ENCODE results near the gene DPH6. TPM values are rescaled to one million over a fixed set of nuclear protein-coding genes. Genes with fewer than 3 reads are reported as not detected.

DPH6 gene
- total and polyA plus RNA-seq, 4 donors: 3.4 to 14.3 (median 10.4) TPM

GRCh38 chr15:35439291-35439690 lies 106.7 kb downstream of the DPH6 start (continued):
- TF ChIP-seq, protein P1, sequence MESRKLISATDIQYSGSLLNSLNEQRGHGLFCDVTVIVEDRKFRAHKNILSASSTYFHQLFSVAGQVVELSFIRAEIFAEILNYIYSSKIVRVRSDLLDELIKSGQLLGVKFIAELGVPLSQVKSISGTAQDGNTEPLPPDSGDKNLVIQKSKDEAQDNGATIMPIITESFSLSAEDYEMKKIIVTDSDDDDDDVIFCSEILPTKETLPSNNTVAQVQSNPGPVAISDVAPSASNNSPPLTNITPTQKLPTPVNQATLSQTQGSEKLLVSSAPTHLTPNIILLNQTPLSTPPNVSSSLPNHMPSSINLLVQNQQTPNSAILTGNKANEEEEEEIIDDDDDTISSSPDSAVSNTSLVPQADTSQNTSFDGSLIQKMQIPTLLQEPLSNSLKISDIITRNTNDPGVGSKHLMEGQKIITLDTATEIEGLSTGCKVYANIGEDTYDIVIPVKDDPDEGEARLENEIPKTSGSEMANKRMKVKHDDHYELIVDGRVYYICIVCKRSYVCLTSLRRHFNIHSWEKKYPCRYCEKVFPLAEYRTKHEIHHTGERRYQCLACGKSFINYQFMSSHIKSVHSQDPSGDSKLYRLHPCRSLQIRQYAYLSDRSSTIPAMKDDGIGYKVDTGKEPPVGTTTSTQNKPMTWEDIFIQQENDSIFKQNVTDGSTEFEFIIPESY (IDR thresholded peaks at IDR 0.05): no peak
- no peak for TF ChIP-seq HNF4G (IDR thresholded peaks at IDR 0.05)
- no peak for TF ChIP-seq ATF3 (IDR thresholded peaks at IDR 0.05)
- TF ChIP-seq FOXA1 (IDR thresholded peaks at IDR 0.05): no peak

- H3K4me1 ChIP-seq (ENCODE audit: control insufficient read depth in 4 of 4, insufficient read depth in 4 of 4, low read length in 3 of 4): no peaks in the 10 kb centered on the region
- H3K27me3 ChIP-seq (ENCODE audit: control insufficient read depth in 4 of 4, insufficient read depth in 4 of 4, low read length in 3 of 4): no peaks in the 10 kb centered on the region
- WGBS: 99% methylated on average over 5 of the region's 5 CpGs
- TF ChIP-seq RXRA (IDR thresholded peaks at IDR 0.05) (no peak), RAD21 (IDR thresholded peaks at IDR 0.05) (peak in 1 of 2 donors; percentile 17)
- no peak overlapping the region for H3K27ac ChIP-seq (ENCODE audit: low read depth in 1 of 2, low read length in 2 of 2)
- no peak overlapping the region for H3K4me3 ChIP-seq (ENCODE audit: low read depth in 1 of 3, low read length in 3 of 3)
- H3K36me3 ChIP-seq (ENCODE audit: control insufficient read depth in 4 of 4, insufficient read depth in 3 of 4, low read depth in 1 of 4, low read length in 3 of 4): no peaks in the 10 kb centered on the region
- no peak for DNase-seq (ENCODE audit: low spot score)
- H3K9ac ChIP-seq (ENCODE audit: low read depth in 1 of 2, low read length in 2 of 2): no peak overlapping the region
- H3K9me3 ChIP-seq (ENCODE audit: control insufficient read depth in 4 of 4, low read length in 3 of 4): peaks cover 0 to 4% (median 4%) of the 10 kb centered on the region in 4 donors
Measured at GRCh38 chr15:35437157-35437556, 108.8 kb downstream of the DPH6 start.

GRCh38 chr15:35436422-35436821 lies 109.5 kb downstream of the DPH6 start:
- H3K27ac ChIP-seq (ENCODE audit: low read depth in 1 of 2, low read length in 2 of 2): no peak overlapping the region
- over 99% methylated on average over 4 of the region's 4 CpGs for WGBS
- DNase-seq (ENCODE audit: low spot score): no peak

GRCh38 chr15:35431281-35431680 lies 114.7 kb downstream of the DPH6 start:
- H3K9ac ChIP-seq (ENCODE audit: low read depth in 1 of 2, low read length in 2 of 2): no peak overlapping the region
- WGBS: 96% methylated on average over 1 of the region's 1 CpG
- H3K36me3 ChIP-seq (ENCODE audit: control insufficient read depth in 4 of 4, insufficient read depth in 3 of 4, low read depth in 1 of 4, low read length in 3 of 4): no peaks in the 10 kb centered on the region
- DNase-seq (ENCODE audit: low spot score): no peak
- no peak overlapping the region for H3K4me3 ChIP-seq (ENCODE audit: low read depth in 1 of 3, low read length in 3 of 3)
- TF ChIP-seq RAD21 (IDR thresholded peaks at IDR 0.05): no peak
- TF ChIP-seq SP1 (IDR thresholded peaks at IDR 0.05): no peak
- no peak for TF ChIP-seq HNF4A (conservative IDR thresholded peaks at IDR 0.05)
- TF ChIP-seq FOXA1 (IDR thresholded peaks at IDR 0.05): no peak
- TF ChIP-seq NR2F2 (IDR thresholded peaks at IDR 0.05): no peak
- TF ChIP-seq REST (IDR thresholded peaks at IDR 0.05): no peak
- TF ChIP-seq TAF1 (conservative IDR thresholded peaks at IDR 0.05): no peak
- TF ChIP-seq HNF4G (IDR thresholded peaks at IDR 0.05): no peak
- no peak for TF ChIP-seq ATF3 (IDR thresholded peaks at IDR 0.05)
- no peak for TF ChIP-seq FOXA2 (IDR thresholded peaks at IDR 0.05)
- no peak for TF ChIP-seq MAX (IDR thresholded peaks at IDR 0.05)
- no peak for TF ChIP-seq GABPA (IDR thresholded peaks at IDR 0.05 in 1 of 2, conservative IDR thresholded peaks at IDR 0.05 in 1 of 2)
- no peak overlapping the region for H3K27ac ChIP-seq (ENCODE audit: low read depth in 1 of 2, low read length in 2 of 2)
- H3K27me3 ChIP-seq (ENCODE audit: control insufficient read depth in 4 of 4, insufficient read depth in 4 of 4, low read length in 3 of 4): no peaks in the 10 kb centered on the region
- H3K4me1 ChIP-seq (ENCODE audit: control insufficient read depth in 4 of 4, insufficient read depth in 4 of 4, low read length in 3 of 4): no peaks in the 10 kb centered on the region
- H3K9me3 ChIP-seq (ENCODE audit: control insufficient read depth in 4 of 4, low read length in 3 of 4): peaks cover 0 to 4% (median 4%) of the 10 kb centered on the region in 4 donors

More at GRCh38 chr15:35436422-35436821, 109.5 kb downstream of the DPH6 start:
- no peak for TF ChIP-seq RAD21 (IDR thresholded peaks at IDR 0.05)
- TF ChIP-seq, protein P2, sequence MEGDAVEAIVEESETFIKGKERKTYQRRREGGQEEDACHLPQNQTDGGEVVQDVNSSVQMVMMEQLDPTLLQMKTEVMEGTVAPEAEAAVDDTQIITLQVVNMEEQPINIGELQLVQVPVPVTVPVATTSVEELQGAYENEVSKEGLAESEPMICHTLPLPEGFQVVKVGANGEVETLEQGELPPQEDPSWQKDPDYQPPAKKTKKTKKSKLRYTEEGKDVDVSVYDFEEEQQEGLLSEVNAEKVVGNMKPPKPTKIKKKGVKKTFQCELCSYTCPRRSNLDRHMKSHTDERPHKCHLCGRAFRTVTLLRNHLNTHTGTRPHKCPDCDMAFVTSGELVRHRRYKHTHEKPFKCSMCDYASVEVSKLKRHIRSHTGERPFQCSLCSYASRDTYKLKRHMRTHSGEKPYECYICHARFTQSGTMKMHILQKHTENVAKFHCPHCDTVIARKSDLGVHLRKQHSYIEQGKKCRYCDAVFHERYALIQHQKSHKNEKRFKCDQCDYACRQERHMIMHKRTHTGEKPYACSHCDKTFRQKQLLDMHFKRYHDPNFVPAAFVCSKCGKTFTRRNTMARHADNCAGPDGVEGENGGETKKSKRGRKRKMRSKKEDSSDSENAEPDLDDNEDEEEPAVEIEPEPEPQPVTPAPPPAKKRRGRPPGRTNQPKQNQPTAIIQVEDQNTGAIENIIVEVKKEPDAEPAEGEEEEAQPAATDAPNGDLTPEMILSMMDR (IDR thresholded peaks at IDR 0.05; ENCODE audit: low read depth, low read length, missing input control): no peak
- Histone ChIP-seq H3K27me3 (ENCODE audit: control insufficient read depth in 4 of 4, insufficient read depth in 4 of 4, low read length in 3 of 4) (no peaks in the 10 kb centered on the region), H3K9ac (ENCODE audit: low read depth in 1 of 2, low read length in 2 of 2) (no peak overlapping the region), H3K36me3 (ENCODE audit: control insufficient read depth in 4 of 4, insufficient read depth in 3 of 4, low read depth in 1 of 4, low read length in 3 of 4) (no peaks in the 10 kb centered on the region), H3K9me3 (ENCODE audit: control insufficient read depth in 4 of 4, low read length in 3 of 4) (peaks cover 0 to 4% (median 4%) of the 10 kb centered on the region in 4 donors), H3K4me3 (ENCODE audit: low read depth in 1 of 3, low read length in 3 of 3) (no peak overlapping the region), H3K4me1 (ENCODE audit: control insufficient read depth in 4 of 4, insufficient read depth in 4 of 4, low read length in 3 of 4) (no peaks in the 10 kb centered on the region)
